Midbrain (tissue), 1 donor: ENCODE data around the gene SMIM35.

Experiments
- DNase-seq: peaks from one replicate; lab custom pipeline; 2025; lab: John Stamatoyannopoulos, UW

The SMIM35 gene

GRCh38 chr11:118057251-118058145, 29.3 kb downstream of the SMIM35 start:
- DNase-seq: no peak

- no peak for DNase-seq
Observed at GRCh38 chr11:118056806-118057205, 30.0 kb downstream of the SMIM35 start.

- DNase-seq: no peak
Observed at GRCh38 chr11:118055966-118056365, 30.8 kb downstream of the SMIM35 start.

- no peak for DNase-seq
Observed at GRCh38 chr11:118054712-118055640, 31.8 kb downstream of the SMIM35 start.

GRCh38 chr11:118052581-118053206, 34.1 kb downstream of the SMIM35 start:
- DNase-seq: no peak

- DNase-seq: no peak
Observed at GRCh38 chr11:118051611-118052461, 34.9 kb downstream of the SMIM35 start.

- no peak for DNase-seq
Observed at GRCh38 chr11:118051136-118051610, 35.6 kb downstream of the SMIM35 start.

GRCh38 chr11:118050208-118050891, 36.4 kb downstream of the SMIM35 start:
- DNase-seq: no peak

- DNase-seq: no peak
Observed at GRCh38 chr11:118049771-118050170, 37.0 kb downstream of the SMIM35 start.

GRCh38 chr11:118048472-118049370, 38.0 kb downstream of the SMIM35 start:
- DNase-seq: no peak

- DNase-seq: no peak
Observed at GRCh38 chr11:118047749-118048148, 39.0 kb downstream of the SMIM35 start.

GRCh38 chr11:118046964-118047700, 39.6 kb downstream of the SMIM35 start:
- no peak for DNase-seq

GRCh38 chr11:118046051-118046963, 40.5 kb downstream of the SMIM35 start:
- DNase-seq: peak; percentile 19

GRCh38 chr11:118045191-118045590, 41.6 kb downstream of the SMIM35 start:
- DNase-seq: no peak

GRCh38 chr11:118042796-118043195, 44.0 kb downstream of the SMIM35 start:
- no peak for DNase-seq

- no peak for DNase-seq
Observed at GRCh38 chr11:118042141-118042540, 44.6 kb downstream of the SMIM35 start.

- no peak for DNase-seq
Observed at GRCh38 chr11:118033443-118033842, 53.3 kb downstream of the SMIM35 start.

GRCh38 chr11:118028626-118029025, 58.1 kb downstream of the SMIM35 start:
- DNase-seq: no peak
